OCI-LY7 (cell line): ENCODE results near the gene PTP4A2. TPM values are rescaled to one million over a fixed set of nuclear protein-coding genes. Genes with fewer than 3 reads are reported as not detected.

Source experiments
- BruUV-seq: library from RNA; stranded (reverse); fragments of 400-500 nt; replicated peaks from 2 replicates; lab custom pipeline; 2021; lab: Mats Ljungman, UMichigan
- CTCF ChIA-PET: fragments of 300-600 bp; sonication (Branson Sonifier 250); formaldehyde crosslinking; loops from one replicate; lab custom pipeline; 2022; ENCODE audit warnings: antibody characterized with exemption; ENCODE audit not compliant: unreplicated experiment; lab: Charles Lee
- POLR2A ChIA-PET: fragments of 300-600 bp; sonication (Branson Sonifier 250); formaldehyde crosslinking; loops from one replicate; lab custom pipeline; 2022; ENCODE audit warnings: antibody characterized with exemption; lab: Charles Lee
- DNase-seq: peaks from one replicate; pipeline ENCODE4 v3.0.0-alpha.2; 2015; ENCODE audit warnings: low spot score
- H2AFZ ChIP-seq: fragments of 200-600 bp; sonication (generic), shearing (Covaris generic); 2 replicates; pipeline ENCODE4 v1.6.1; 2014; ENCODE audit warnings: mild to moderate bottlenecking, antibody characterized with exemption, low read length, moderate library complexity
- H3K27ac ChIP-seq: fragments of 200-600 bp; sonication (generic); 2 replicates; pipeline ENCODE4 v1.5.1; 2014; ENCODE audit warnings: mixed run types, low read depth, mild to moderate bottlenecking, moderate library complexity, low read length, inconsistent platforms; ENCODE audit not compliant: poor library complexity, severe bottlenecking
- H3K36me3 ChIP-seq: fragments of 200-600 bp; sonication (generic); 2 replicates; pipeline ENCODE4 v1.6.1; 2014; ENCODE audit warnings: mild to moderate bottlenecking, antibody characterized with exemption, low read length, moderate library complexity, mixed read lengths; ENCODE audit not compliant: insufficient read depth
- H3K4me1 ChIP-seq: fragments of 200-600 bp; sonication (generic); 2 replicates; pipeline ENCODE4 v1.5.1; 2014; ENCODE audit warnings: mild to moderate bottlenecking, low read length; ENCODE audit not compliant: insufficient read depth, poor library complexity, severe bottlenecking
- H3K4me2 ChIP-seq: fragments of 200-600 bp; sonication (generic); 2 replicates; pipeline ENCODE4 v1.6.1; 2014; ENCODE audit warnings: mild to moderate bottlenecking, low read length
- H3K4me3 ChIP-seq: fragments of 200-600 bp; sonication (generic); 2 replicates; pipeline ENCODE4 v1.5.1; 2014; ENCODE audit warnings: mild to moderate bottlenecking, low read depth, low read length; ENCODE audit not compliant: poor library complexity, severe bottlenecking
- H3K79me2 ChIP-seq: fragments of 200-600 bp; sonication (generic); 2 replicates; pipeline ENCODE4 v1.6.1; 2016; ENCODE audit warnings: low read depth, mild to moderate bottlenecking, low read length, moderate library complexity, mixed read lengths; ENCODE audit not compliant: insufficient read depth
- H3K9me2 ChIP-seq: fragments of 200-600 bp; sonication (generic); 2 replicates; pipeline ENCODE4 v1.6.1; 2016; ENCODE audit warnings: mild to moderate bottlenecking, low read length, mixed read lengths; ENCODE audit not compliant: insufficient read depth
- H3K9me3 ChIP-seq: fragments of 200-600 bp; sonication (generic); 2 replicates; pipeline ENCODE4 v1.6.1; 2014; ENCODE audit warnings: mild to moderate bottlenecking, mixed run types, low read length, mixed read lengths
- H4K20me1 ChIP-seq: fragments of 200-600 bp; sonication (generic); 2 replicates; pipeline ENCODE4 v1.6.1; 2014; ENCODE audit warnings: mild to moderate bottlenecking, antibody characterized with exemption, low read length, moderate library complexity, mixed read lengths; ENCODE audit not compliant: insufficient read depth
- EZH2phosphoT487 ChIP-seq: fragments of 200-600 bp; sonication (generic); IDR thresholded peaks from 2 replicates; pipeline ENCODE4 v1.6.1; 2018; ENCODE audit warnings: low read depth, borderline replicate concordance, mild to moderate bottlenecking, mixed run types, antibody characterized with exemption, low read length, moderate library complexity, mixed read lengths
- intact Hi-C: fragments of 100-400 bp; cut with micrococcal nuclease; formaldehyde crosslinking; loops from one replicate; pipeline ENCODE4 v1.10.0; 2022; ENCODE audit not compliant: unreplicated experiment
- total RNA-seq, 2 experiments: library from RNA; depleted of rRNA in 1 of 2; stranded (reverse); fragments of >200 nt in 1 of 2; shearing (Covaris generic) in 1 of 2; gene quantifications; 2 replicates each; pipeline ENCODE4 v1.2.3, GENCODE V29; 2014 to 2022
- TF ChIP-seq, protein P1 (sequence below): fragments of 200-600 bp; sonication (generic); conservative IDR thresholded peaks from 2 replicates; pipeline ENCODE4 v1.5.1; 2014; ENCODE audit warnings: mild to moderate bottlenecking, antibody characterized with exemption, low read length, moderate library complexity, mixed read lengths

The PTP4A2 gene
- total RNA-seq, 2 experiments from 2014 or later: 196 to 208 TPM

DNA sequence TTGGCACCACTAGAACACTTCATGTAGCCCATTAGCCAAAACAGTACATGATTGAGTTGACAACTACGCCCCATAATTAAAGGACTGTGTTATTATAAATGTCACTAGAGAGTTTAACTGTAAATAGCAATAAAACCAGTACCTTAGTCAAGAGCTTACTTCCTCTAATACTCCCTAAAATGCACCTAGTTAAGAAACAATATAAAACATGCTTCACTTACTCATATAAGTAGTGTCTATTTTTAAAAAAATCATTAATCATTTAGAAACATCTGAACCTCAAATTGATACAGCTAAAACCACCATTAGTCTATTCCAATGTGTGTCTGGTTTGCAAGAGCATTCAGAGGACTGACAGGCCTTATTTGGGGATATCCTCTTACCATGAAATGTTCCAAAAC, 25.3 kb downstream of the PTP4A2 start:
- intact Hi-C loops: no loop called here
- Histone ChIP-seq H3K4me3 (no peak overlapping the region), H2AFZ (no peak overlapping the region), H4K20me1 (peaks cover 31% of the 10 kb centered on the region), H3K4me2 (no peak overlapping the region), H3K9me3 (peaks cover 9% of the 10 kb centered on the region; the same call in 1 of the 2 replicates), H3K27ac (no peak overlapping the region), H3K9me2 (no peaks in the 10 kb centered on the region), H3K4me1 (peaks cover 23% of the 10 kb centered on the region), H3K36me3 (peaks cover 95% of the 10 kb centered on the region), H3K79me2 (peaks cover 81% of the 10 kb centered on the region)
- CTCF ChIA-PET: no interaction called here
- no peak for DNase-seq
- no TSS peak for BruUV-seq
- TF ChIP-seq, protein P1, sequence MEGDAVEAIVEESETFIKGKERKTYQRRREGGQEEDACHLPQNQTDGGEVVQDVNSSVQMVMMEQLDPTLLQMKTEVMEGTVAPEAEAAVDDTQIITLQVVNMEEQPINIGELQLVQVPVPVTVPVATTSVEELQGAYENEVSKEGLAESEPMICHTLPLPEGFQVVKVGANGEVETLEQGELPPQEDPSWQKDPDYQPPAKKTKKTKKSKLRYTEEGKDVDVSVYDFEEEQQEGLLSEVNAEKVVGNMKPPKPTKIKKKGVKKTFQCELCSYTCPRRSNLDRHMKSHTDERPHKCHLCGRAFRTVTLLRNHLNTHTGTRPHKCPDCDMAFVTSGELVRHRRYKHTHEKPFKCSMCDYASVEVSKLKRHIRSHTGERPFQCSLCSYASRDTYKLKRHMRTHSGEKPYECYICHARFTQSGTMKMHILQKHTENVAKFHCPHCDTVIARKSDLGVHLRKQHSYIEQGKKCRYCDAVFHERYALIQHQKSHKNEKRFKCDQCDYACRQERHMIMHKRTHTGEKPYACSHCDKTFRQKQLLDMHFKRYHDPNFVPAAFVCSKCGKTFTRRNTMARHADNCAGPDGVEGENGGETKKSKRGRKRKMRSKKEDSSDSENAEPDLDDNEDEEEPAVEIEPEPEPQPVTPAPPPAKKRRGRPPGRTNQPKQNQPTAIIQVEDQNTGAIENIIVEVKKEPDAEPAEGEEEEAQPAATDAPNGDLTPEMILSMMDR: no peak
- TF ChIP-seq EZH2phosphoT487: no peak
- POLR2A ChIA-PET: interaction anchor here (1.0 to 1.7 kb wide), 6 partner anchors 9 to 434 kb away, joined by 3 to 7 read pairs (median 4); no protein-coding TSS in a partner anchor

DNA sequence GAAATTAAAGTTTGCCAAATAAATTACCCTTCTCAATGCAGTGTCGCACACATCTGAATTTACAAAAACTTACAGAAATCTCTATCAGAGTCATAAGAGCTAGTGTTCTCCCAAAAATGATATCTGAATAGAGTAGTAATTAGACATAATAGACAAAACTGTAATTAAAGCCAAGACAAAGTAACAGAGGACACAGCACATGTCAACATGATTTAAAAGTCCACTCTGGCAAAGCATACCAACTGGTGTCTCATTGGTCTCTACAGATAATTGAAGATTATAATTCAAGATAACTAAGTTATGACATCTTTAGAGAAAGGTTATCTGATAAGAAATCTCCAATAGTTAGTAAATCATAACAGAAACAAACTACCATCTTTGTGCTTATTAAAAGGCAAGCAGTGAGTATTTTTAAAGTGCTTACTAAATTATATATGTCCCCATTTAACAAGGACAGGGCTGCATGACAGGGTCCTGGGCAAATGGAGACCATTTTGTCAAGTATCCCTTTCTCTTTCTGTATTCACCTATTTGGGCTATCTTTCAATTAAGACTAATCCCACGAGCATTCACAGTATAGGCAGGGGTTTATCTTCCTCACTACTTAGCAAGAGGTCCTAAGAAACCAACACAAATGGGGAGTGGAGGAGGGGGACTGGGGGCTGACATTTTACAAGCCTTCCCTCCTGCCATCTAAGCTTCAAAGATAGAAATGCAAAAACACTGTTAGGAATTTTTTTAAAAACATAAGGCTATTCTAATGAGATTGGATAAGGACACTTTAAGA, 26.0 kb downstream of the PTP4A2 start:
- peaks cover 9% of the 10 kb centered on the region; the same call in 1 of the 2 replicates for H3K9me3 ChIP-seq
- H2AFZ ChIP-seq: no peak overlapping the region
- TF ChIP-seq EZH2phosphoT487: no peak
- TF ChIP-seq, protein P1: no peak
- ChIA-PET POLR2A (interaction anchor here (1.0 to 1.2 kb wide), 2 partner anchors 32 to 433 kb away, joined by 3 read pairs; no protein-coding TSS in a partner anchor), CTCF (interaction anchor here (1.1 kb wide), 1 partner anchor 13 kb away, joined by 3 read pairs; no protein-coding TSS in a partner anchor)
- H4K20me1 ChIP-seq: peaks cover 31% of the 10 kb centered on the region
- DNase-seq: no peak
- H3K4me2 ChIP-seq: no peak overlapping the region
- BruUV-seq: no TSS peak
- H3K4me1 ChIP-seq: peaks cover 23% of the 10 kb centered on the region
- H3K9me2 ChIP-seq: no peaks in the 10 kb centered on the region
- intact Hi-C loops: no loop called here
- peaks cover 97% of the 10 kb centered on the region for H3K36me3 ChIP-seq
- H3K27ac ChIP-seq: no peak overlapping the region
- peaks cover 77% of the 10 kb centered on the region for H3K79me2 ChIP-seq
- no peak overlapping the region for H3K4me3 ChIP-seq
